ENCODE measurements around the gene AP1S2.
"Not testable (repeated sequence)": the region's sequence is repeated elsewhere in the genome, so short reads cannot be mapped to it uniquely, and the experiment has no call there.

Gene AP1S2

GRCh38 chrX:15855568-15856221, 1.1 kb upstream of the AP1S2 start:
- no peak for DNase-seq (ENCODE audit: low read depth in 4 of 4, low spot score in 1 of 4)

- DNase-seq (ENCODE audit: low read depth in 4 of 4, low spot score in 1 of 4): peak in 2 of 4 experiments; percentile 9 to 17
Measured at GRCh38 chrX:15854080-15854655, 445 bp downstream of the AP1S2 start.

- no peak for DNase-seq (ENCODE audit: low read depth in 4 of 4, low spot score in 1 of 4)
Measured at GRCh38 chrX:15853586-15854079, 980 bp downstream of the AP1S2 start.

GRCh38 chrX:15849555-15849954, 5.1 kb downstream of the AP1S2 start:
- DNase-seq (ENCODE audit: low read depth in 4 of 4, low spot score in 1 of 4): no peak

GRCh38 chrX:15848576-15848975, 6.0 kb downstream of the AP1S2 start:
- no peak for DNase-seq (ENCODE audit: low read depth in 4 of 4, low spot score in 1 of 4)

GRCh38 chrX:15843960-15844359, 10.7 kb downstream of the AP1S2 start:
- no peak for DNase-seq (ENCODE audit: low read depth in 4 of 4, low spot score in 1 of 4)

- DNase-seq (ENCODE audit: low read depth in 4 of 4, low spot score in 1 of 4): no peak
Measured at GRCh38 chrX:15841853-15842516, 12.6 kb downstream of the AP1S2 start.

GRCh38 chrX:15838017-15838416, 16.6 kb downstream of the AP1S2 start:
- no peak for DNase-seq (ENCODE audit: low read depth in 4 of 4, low spot score in 1 of 4)

- no peak for DNase-seq (ENCODE audit: low read depth in 4 of 4, low spot score in 1 of 4)
Measured at GRCh38 chrX:15834827-15835595, 19.6 kb downstream of the AP1S2 start.

- no peak for DNase-seq (ENCODE audit: low read depth in 4 of 4, low spot score in 1 of 4)
Measured at GRCh38 chrX:15834053-15834452, 20.6 kb downstream of the AP1S2 start.

- DNase-seq (ENCODE audit: low read depth in 4 of 4, low spot score in 1 of 4): not testable (repeated sequence)
Measured at GRCh38 chrX:15831347-15831746, 23.3 kb downstream of the AP1S2 start.

GRCh38 chrX:15829217-15829616, 25.4 kb downstream of the AP1S2 start:
- DNase-seq (ENCODE audit: low read depth in 4 of 4, low spot score in 1 of 4): no peak

GRCh38 chrX:15825936-15826335, 28.7 kb downstream of the AP1S2 start:
- DNase-seq (ENCODE audit: low read depth in 4 of 4, low spot score in 1 of 4): no peak

- no peak for DNase-seq (ENCODE audit: low read depth in 4 of 4, low spot score in 1 of 4)
Measured at GRCh38 chrX:15822922-15823321, 31.7 kb downstream of the AP1S2 start.

- no peak for DNase-seq (ENCODE audit: low read depth in 4 of 4, low spot score in 1 of 4)
Measured at GRCh38 chrX:15820106-15821073, 34.2 kb downstream of the AP1S2 start.

- DNase-seq (ENCODE audit: low read depth in 4 of 4, low spot score in 1 of 4): peak in 1 of 4 experiments; percentile 11
Measured at GRCh38 chrX:15816886-15817285, 37.7 kb downstream of the AP1S2 start.

- no peak for DNase-seq (ENCODE audit: low read depth in 4 of 4, low spot score in 1 of 4)
Measured at GRCh38 chrX:15816438-15816809, 38.2 kb downstream of the AP1S2 start.

GRCh38 chrX:15815779-15816437, 38.7 kb downstream of the AP1S2 start:
- DNase-seq (ENCODE audit: low read depth in 4 of 4, low spot score in 1 of 4): no peak

- DNase-seq (ENCODE audit: low read depth in 4 of 4, low spot score in 1 of 4): no peak
Measured at GRCh38 chrX:15814771-15815365, 39.7 kb downstream of the AP1S2 start.

- no peak for DNase-seq (ENCODE audit: low read depth in 4 of 4, low spot score in 1 of 4)
Measured at GRCh38 chrX:15813416-15813815, 41.2 kb downstream of the AP1S2 start.

Data from stimulated activated CD4-positive, alpha-beta T cell treated with anti-CD3 and anti-CD28 coated beads, Interleukin-1b, Interleukin-23, amount 100 ng/mL, for 24 hours (primary cell).